ENCODE data around the gene MYO1E.
"Not testable (repeated sequence)": the region's sequence is repeated elsewhere in the genome, so short reads cannot be mapped to it uniquely, and the experiment has no call there.

Gene MYO1E

GRCh38 chr15:59281699-59282098, 91.0 kb downstream of the MYO1E start:
- no peaks in the 10 kb centered on the region for H3K27me3 ChIP-seq (ENCODE audit: control insufficient read depth, low read length)
- H3K4me2 ChIP-seq (ENCODE audit: low read length): no peak overlapping the region
- no peaks in the 10 kb centered on the region for H3K36me3 ChIP-seq (ENCODE audit: control insufficient read depth, low read length)
- TF ChIP-seq CTCF (IDR thresholded peaks at IDR 0.05; ENCODE audit: low read depth, low read length, poor library complexity, severe bottlenecking) (no peak), EZH2phosphoT487 (IDR thresholded peaks at IDR 0.05; ENCODE audit: borderline replicate concordance, low read length) (no peak)
- peaks cover 21% of the 10 kb centered on the region for H3K79me2 ChIP-seq (ENCODE audit: control insufficient read depth, low read length)
- H3K9me2 ChIP-seq (replicated peaks; ENCODE audit: control insufficient read depth, low read length): no peaks in the 10 kb centered on the region
- no peak overlapping the region for H3K4me3 ChIP-seq (ENCODE audit: low read length)
- no peaks in the 10 kb centered on the region for H3K4me1 ChIP-seq (ENCODE audit: control insufficient read depth, low read length)
- no peaks in the 10 kb centered on the region for H3K9me3 ChIP-seq (ENCODE audit: control insufficient read depth, insufficient read depth, low read length)
- no peaks in the 10 kb centered on the region for H3F3A ChIP-seq (ENCODE audit: control insufficient read depth, insufficient read depth)
- no peaks in the 10 kb centered on the region for H4K20me1 ChIP-seq (ENCODE audit: control insufficient read depth, insufficient read depth, low read depth, low read length)
- no peak overlapping the region for H3K27ac ChIP-seq (ENCODE audit: low read depth, low read length)

GRCh38 chr15:59280855-59281254, 91.8 kb downstream of the MYO1E start:
- TF ChIP-seq CTCF (IDR thresholded peaks at IDR 0.05; ENCODE audit: low read depth, low read length, poor library complexity, severe bottlenecking) (no peak), EZH2phosphoT487 (IDR thresholded peaks at IDR 0.05; ENCODE audit: borderline replicate concordance, low read length) (no peak)

GRCh38 chr15:59280292-59280691, 92.4 kb downstream of the MYO1E start:
- H3K27ac ChIP-seq (ENCODE audit: low read depth, low read length): not testable (repeated sequence)

More at GRCh38 chr15:59280855-59281254, 91.8 kb downstream of the MYO1E start:
- Histone ChIP-seq H3K4me2 (ENCODE audit: low read length) (no peak overlapping the region), H3K27ac (ENCODE audit: low read depth, low read length) (no peak overlapping the region), H3K4me3 (ENCODE audit: low read length) (no peak overlapping the region), H3K27me3 (ENCODE audit: control insufficient read depth, low read length) (no peaks in the 10 kb centered on the region), H4K20me1 (ENCODE audit: control insufficient read depth, insufficient read depth, low read depth, low read length) (no peaks in the 10 kb centered on the region), H3K9me3 (ENCODE audit: control insufficient read depth, insufficient read depth, low read length) (no peaks in the 10 kb centered on the region), H3K9me2 (replicated peaks; ENCODE audit: control insufficient read depth, low read length) (no peaks in the 10 kb centered on the region), H3K4me1 (ENCODE audit: control insufficient read depth, low read length) (no peaks in the 10 kb centered on the region; the same call in 1 of the 2 replicates), H3K36me3 (ENCODE audit: control insufficient read depth, low read length) (no peaks in the 10 kb centered on the region), H3F3A (ENCODE audit: control insufficient read depth, insufficient read depth) (no peaks in the 10 kb centered on the region), H3K79me2 (ENCODE audit: control insufficient read depth, low read length) (peaks cover 28% of the 10 kb centered on the region)

GRCh38 chr15:59279023-59279422, 93.6 kb downstream of the MYO1E start:
- Histone ChIP-seq H3K9me2 (replicated peaks; ENCODE audit: control insufficient read depth, low read length) (no peaks in the 10 kb centered on the region), H3K4me1 (ENCODE audit: control insufficient read depth, low read length) (peaks cover 9% of the 10 kb centered on the region), H3K36me3 (ENCODE audit: control insufficient read depth, low read length) (no peaks in the 10 kb centered on the region), H3K27me3 (ENCODE audit: control insufficient read depth, low read length) (no peaks in the 10 kb centered on the region), H3F3A (ENCODE audit: control insufficient read depth, insufficient read depth) (no peaks in the 10 kb centered on the region), H3K4me3 (ENCODE audit: low read length) (no peak overlapping the region), H3K4me2 (ENCODE audit: low read length) (no peak overlapping the region), H3K27ac (ENCODE audit: low read depth, low read length) (no peak overlapping the region), H3K9me3 (ENCODE audit: control insufficient read depth, insufficient read depth, low read length) (no peaks in the 10 kb centered on the region), H4K20me1 (ENCODE audit: control insufficient read depth, insufficient read depth, low read depth, low read length) (no peaks in the 10 kb centered on the region), H3K79me2 (ENCODE audit: control insufficient read depth, low read length) (peaks cover 40% of the 10 kb centered on the region)
- TF ChIP-seq EZH2phosphoT487 (IDR thresholded peaks at IDR 0.05; ENCODE audit: borderline replicate concordance, low read length) (no peak), CTCF (IDR thresholded peaks at IDR 0.05; ENCODE audit: low read depth, low read length, poor library complexity, severe bottlenecking) (no peak)

More at GRCh38 chr15:59280292-59280691, 92.4 kb downstream of the MYO1E start:
- H3K36me3 ChIP-seq (ENCODE audit: control insufficient read depth, low read length); H3K4me3 ChIP-seq (ENCODE audit: low read length); H3K4me2 ChIP-seq (ENCODE audit: low read length); H3K27me3 ChIP-seq (ENCODE audit: control insufficient read depth, low read length); H4K20me1 ChIP-seq (ENCODE audit: control insufficient read depth, insufficient read depth, low read depth, low read length); H3K4me1 ChIP-seq (ENCODE audit: control insufficient read depth, low read length); H3K9me3 ChIP-seq (ENCODE audit: control insufficient read depth, insufficient read depth, low read length); H3F3A ChIP-seq (ENCODE audit: control insufficient read depth, insufficient read depth); H3K9me2 ChIP-seq (replicated peaks; ENCODE audit: control insufficient read depth, low read length): not testable (repeated sequence)
- H3K79me2 ChIP-seq (ENCODE audit: control insufficient read depth, low read length): peaks cover 28% of the 10 kb centered on the region
